Right lobe of liver (tissue), 6 donors: ENCODE measurements around the gene DNAJB8. TPM values are rescaled to one million over a fixed set of nuclear protein-coding genes. Genes with fewer than 3 reads are reported as not detected.

ENCODE experiments used
- ATAC-seq, 4 donors: fragments of 200-7000 bp; cut with Tn5 transposase; one replicate each; pipeline ENCODE4 v1.9.1; 2020; ENCODE audit warnings: mild to moderate bottlenecking in 4 of 4, moderate library complexity in 4 of 4
- DNase-seq, 3 donors: peaks; one replicate each; pipeline ENCODE4 v3.0.0-alpha.2; 2020
- H3K27ac ChIP-seq, 3 donors: fragments of 200-600 bp; one replicate each; pipeline ENCODE4 v1.8.0; 2022
- H3K27me3 ChIP-seq, 2 donors: fragments of 200-600 bp; one replicate each; pipeline ENCODE4 v1.8.0; 2022
- H3K36me3 ChIP-seq, 4 donors: fragments of 200-600 bp; sonication (generic) in 1 of 4; one replicate each; pipeline versions ENCODE4 v1.5.1 to v1.8.0; 2017 to 2022; ENCODE audit warnings: control low read depth in 1 of 4
- H3K4me1 ChIP-seq, 4 donors: fragments of 200-600 bp; sonication (generic) in 1 of 4; one replicate each; pipeline versions ENCODE4 v1.5.1 to v1.8.0; 2017 to 2022; ENCODE audit warnings: control low read depth in 1 of 4
- H3K4me3 ChIP-seq, 3 donors: fragments of 200-600 bp; one replicate each; pipeline ENCODE4 v1.8.0; 2022
- H3K9me3 ChIP-seq, 4 donors: fragments of 200-600 bp; sonication (generic) in 1 of 4; one replicate each; pipeline versions ENCODE4 v1.5.1 to v1.8.0; 2017 to 2022; ENCODE audit warnings: control low read depth in 1 of 4
- POLR2A ChIP-seq: fragments of 450-650 bp; IDR thresholded peaks from one replicate; pipeline ENCODE4 v1.6.1; 2017; ENCODE audit warnings: antibody characterized with exemption, mild to moderate bottlenecking
- WGBS: methylation state at CpG from one replicate; pipeline ENCODE4 v1.1.6; 2018; ENCODE audit warnings: low coverage, low lambda C conversion rate; ENCODE audit not compliant: insufficient coverage; ENCODE audit errors: missing lambda C conversion rate; 5-methylcytosine and 5-hydroxymethylcytosine counted together
- intact Hi-C, 2 donors: fragments of 100-400 bp; cut with DNase I; formaldehyde crosslinking; loops; one replicate each; pipeline versions ENCODE4 v1.11.2 to v1.14.1; 2022
- long read RNA-seq: library from polyadenylated mRNA; unstranded; transcript quantifications from one replicate; pipeline ENCODE4 v2.0.0, GENCODE V29; 2019
- total RNA-seq, 6 experiments: library from RNA; depleted of rRNA in 2 of 6; stranded (reverse); fragments of >200 nt in 2 of 6; fragmentation: NEBNext Ultra II Directional in 3 of 6; extraction: Animal tissue kit (Norgen Biotek cat#: 25700) in 3 of 6; gene quantifications; one replicate each; pipeline versions ENCODE4 v1.1.0 to v1.2.4, GENCODE V29; 2016 to 2023
- TF ChIP-seq, protein P1 (sequence below), 4 donors: fragments of 200-600 bp in 3 of 4; fragments of 450-650 bp in 1 of 4; IDR thresholded peaks; one replicate each; pipeline versions ENCODE4 v1.5.1 to v1.8.0; 2016 to 2022; ENCODE audit warnings: antibody characterized with exemption in 4 of 4, mild to moderate bottlenecking in 2 of 4
- donor health status: DM: no; HTN: yes; CAD: no.
- donor health status: DM: no; HTN: no; CAD: no.
- donor health status: DM: no; HTN: no; CAD: no.
- donor health status: DM: no; HTN: yes; CAD: no.
- donor health status: DM: no; HTN: yes; CAD: no.

DNAJB8 gene
- not detected for total RNA-seq
- long read RNA-seq = 0 reads

GRCh38 chr3:128466840-128467541 is at the start of gene DNAJB8:
Gene DNAJB8, minus strand, starts transcription at chr3:128466890. Its CDS starts 3,645 bp downstream, at chr3:128463245.
- no peaks in the 10 kb centered on the region for H3K27me3 ChIP-seq
- no peak for TF ChIP-seq POLR2A
- TF ChIP-seq, protein P1, sequence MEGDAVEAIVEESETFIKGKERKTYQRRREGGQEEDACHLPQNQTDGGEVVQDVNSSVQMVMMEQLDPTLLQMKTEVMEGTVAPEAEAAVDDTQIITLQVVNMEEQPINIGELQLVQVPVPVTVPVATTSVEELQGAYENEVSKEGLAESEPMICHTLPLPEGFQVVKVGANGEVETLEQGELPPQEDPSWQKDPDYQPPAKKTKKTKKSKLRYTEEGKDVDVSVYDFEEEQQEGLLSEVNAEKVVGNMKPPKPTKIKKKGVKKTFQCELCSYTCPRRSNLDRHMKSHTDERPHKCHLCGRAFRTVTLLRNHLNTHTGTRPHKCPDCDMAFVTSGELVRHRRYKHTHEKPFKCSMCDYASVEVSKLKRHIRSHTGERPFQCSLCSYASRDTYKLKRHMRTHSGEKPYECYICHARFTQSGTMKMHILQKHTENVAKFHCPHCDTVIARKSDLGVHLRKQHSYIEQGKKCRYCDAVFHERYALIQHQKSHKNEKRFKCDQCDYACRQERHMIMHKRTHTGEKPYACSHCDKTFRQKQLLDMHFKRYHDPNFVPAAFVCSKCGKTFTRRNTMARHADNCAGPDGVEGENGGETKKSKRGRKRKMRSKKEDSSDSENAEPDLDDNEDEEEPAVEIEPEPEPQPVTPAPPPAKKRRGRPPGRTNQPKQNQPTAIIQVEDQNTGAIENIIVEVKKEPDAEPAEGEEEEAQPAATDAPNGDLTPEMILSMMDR (IDR thresholded peaks at IDR 0.05) = no peak
- intact Hi-C loops = no loop called here
- H3K27ac ChIP-seq = no peak within 1 kb of the TSS
- no peaks in the 10 kb centered on the region for H3K9me3 ChIP-seq
- no peak for ATAC-seq
- 71% methylated on average over 10 of the region's 14 CpGs for WGBS
- no peaks in the 10 kb centered on the region for H3K4me1 ChIP-seq
- no peaks in the 10 kb centered on the region for H3K36me3 ChIP-seq
- H3K4me3 ChIP-seq = no peak within 1 kb of the TSS
- DNase-seq = no peak

- no peak overlapping the region for H3K27ac ChIP-seq
- ATAC-seq = no peak
- no peaks in the 10 kb centered on the region for H3K4me1 ChIP-seq
- 87% methylated on average over 1 of the region's 1 CpG for WGBS
- H3K27me3 ChIP-seq = no peaks in the 10 kb centered on the region
- intact Hi-C loops = no loop called here
- no peak overlapping the region for H3K4me3 ChIP-seq
- no peaks in the 10 kb centered on the region for H3K36me3 ChIP-seq
- H3K9me3 ChIP-seq = peaks cover 0 to 3% (median 0%) of the 10 kb centered on the region in 4 donors
- no peak for DNase-seq
- TF ChIP-seq, protein P1 (IDR thresholded peaks at IDR 0.05) = no peak
- TF ChIP-seq POLR2A = no peak
Measured at GRCh38 chr3:128515967-128516366, 49.3 kb upstream of the DNAJB8 start.

- 67% methylated on average over 3 of the region's 5 CpGs for WGBS
- TF ChIP-seq, protein P1 (IDR thresholded peaks at IDR 0.05) = no peak
- TF ChIP-seq POLR2A = no peak
- no peak overlapping the region for H3K27ac ChIP-seq
- intact Hi-C loops = no loop called here
- DNase-seq (peak in 1 of 3 donors; percentile 28), ATAC-seq (no peak)
- H3K9me3 ChIP-seq = peaks cover 0 to 2% (median 0%) of the 10 kb centered on the region in 4 donors
- H3K4me3 ChIP-seq = no peak overlapping the region
- H3K4me1 ChIP-seq = no peaks in the 10 kb centered on the region
- H3K36me3 ChIP-seq = no peaks in the 10 kb centered on the region
- no peaks in the 10 kb centered on the region for H3K27me3 ChIP-seq
Measured at GRCh38 chr3:128508852-128509251, 42.2 kb upstream of the DNAJB8 start.

DNA sequence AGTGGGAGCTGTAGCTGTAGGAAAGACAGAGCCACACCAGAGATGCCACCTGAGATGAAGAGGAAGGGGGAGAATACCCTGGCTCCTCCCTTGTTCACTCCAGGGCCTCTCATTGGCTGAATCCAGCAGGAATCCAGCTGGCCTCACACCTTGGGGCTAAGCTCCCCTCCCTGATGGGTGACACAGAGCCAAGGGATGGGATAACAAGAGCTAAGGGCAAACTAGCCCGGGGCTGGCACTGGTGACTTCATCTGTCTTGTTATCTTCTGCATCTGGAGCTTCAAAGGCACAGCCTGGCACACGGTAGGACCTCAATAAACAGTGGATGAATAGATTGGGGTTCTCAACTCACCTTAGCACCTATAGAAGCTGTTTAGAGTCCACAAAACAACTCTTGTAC is 40.1 kb upstream of the DNAJB8 start:
- no peak for ATAC-seq

More for the DNA sequence above, 40.1 kb upstream of the DNAJB8 start:
- Histone ChIP-seq H3K27ac (no peak overlapping the region), H3K36me3 (no peaks in the 10 kb centered on the region), H3K4me3 (no peak overlapping the region), H3K27me3 (no peaks in the 10 kb centered on the region), H3K4me1 (no peaks in the 10 kb centered on the region), H3K9me3 (no peaks in the 10 kb centered on the region)
- TF ChIP-seq, protein P1 (IDR thresholded peaks at IDR 0.05) = no peak
- TF ChIP-seq POLR2A = no peak
- 71% methylated on average over 2 of the region's 2 CpGs for WGBS
- peak in 1 of 3 donors; percentile 28 for DNase-seq
- intact Hi-C loops = no loop called here
